Right forelimb (tissue), 1 donor: Measurements from ENCODE around the gene OR4D9.
A peak's percentile ranks its signal among the peaks of the same experiment; 100 is the strongest.
"Not testable (repeated sequence)": the region's sequence is repeated elsewhere in the genome, so short reads cannot be mapped to it uniquely, and the experiment has no call there.

Source experiments
- DNase-seq: peaks from one replicate; pipeline ENCODE4 v3.0.0-alpha.2; 2018

Gene OR4D9

GRCh38 chr11:59510941-59511589 is at the start of gene OR4D9:
TSS of gene OR4D9 (plus strand) at chr11:59511539. CDS start at chr11:59514913, 3,374 bp downstream.
- no peak for DNase-seq

- no peak for DNase-seq
Measured at GRCh38 chr11:59463190-59463641, 48.1 kb upstream of the OR4D9 start.

- no peak for DNase-seq
Measured at GRCh38 chr11:59473015-59473414, 38.3 kb upstream of the OR4D9 start, which contains the start of gene OR4D10. TSS of gene OR4D10 (plus strand) at chr11:59473315. CDS start at chr11:59477430, 4,115 bp downstream.

GRCh38 chr11:59475176-59475575 is 36.2 kb upstream of the OR4D9 start:
- no peak for DNase-seq

- no peak for DNase-seq
Measured at GRCh38 chr11:59479906-59480305, 31.4 kb upstream of the OR4D9 start.

- DNase-seq, result no peak
Measured at GRCh38 chr11:59480359-59480758, 31.0 kb upstream of the OR4D9 start.

- no peak for DNase-seq
Measured at GRCh38 chr11:59501931-59502330, 9.4 kb upstream of the OR4D9 start.

GRCh38 chr11:59503276-59503675 is 8.1 kb upstream of the OR4D9 start, which contains the start of gene OR4D11:
TSS of gene OR4D11 (plus strand) at chr11:59503576. CDS start at chr11:59503576, 0 bp downstream.
- no peak for DNase-seq

- DNase-seq, result no peak
Measured at GRCh38 chr11:59511675-59512074, 336 bp downstream of the OR4D9 start.

- not testable (repeated sequence) for DNase-seq
Measured at GRCh38 chr11:59520139-59520538, 8.8 kb downstream of the OR4D9 start.

GRCh38 chr11:59520741-59521140 is 9.4 kb downstream of the OR4D9 start:
- no peak for DNase-seq

GRCh38 chr11:59523541-59523940 is 12.2 kb downstream of the OR4D9 start:
- no peak for DNase-seq

- no peak for DNase-seq
Measured at GRCh38 chr11:59528711-59529110, 17.4 kb downstream of the OR4D9 start.

GRCh38 chr11:59532620-59533019 is 21.3 kb downstream of the OR4D9 start:
- DNase-seq, result no peak

GRCh38 chr11:59534676-59535075 is 23.3 kb downstream of the OR4D9 start:
- no peak for DNase-seq

- DNase-seq, result no peak
Measured at GRCh38 chr11:59542142-59542810, 30.9 kb downstream of the OR4D9 start.

GRCh38 chr11:59543713-59544112 is 32.4 kb downstream of the OR4D9 start:
- DNase-seq, result not testable (repeated sequence)

GRCh38 chr11:59544869-59545178 is 33.5 kb downstream of the OR4D9 start:
- no peak for DNase-seq

GRCh38 chr11:59545179-59546020 is 34.1 kb downstream of the OR4D9 start:
- DNase-seq, result no peak

GRCh38 chr11:59547605-59548308 is 36.4 kb downstream of the OR4D9 start:
- not testable (repeated sequence) for DNase-seq

- DNase-seq, result no peak
Measured at GRCh38 chr11:59548309-59548656, 36.9 kb downstream of the OR4D9 start.

GRCh38 chr11:59550368-59550841 is 39.1 kb downstream of the OR4D9 start:
- peak; percentile 89 for DNase-seq
